Measurements from ENCODE around the gene PDXDC1. TPM values are rescaled to one million over a fixed set of nuclear protein-coding genes. Genes with fewer than 3 reads are reported as not detected.

The PDXDC1 gene
- total RNA-seq, 1 donor from 2014 or later, result 123 TPM

GRCh38 chr16:15033309-15033707 lies 58.5 kb downstream of the PDXDC1 start:
- H3K4me1 Mint-ChIP-seq (ENCODE audit: low read depth, unreplicated experiment), result peaks cover 1% of the 10 kb centered on the region
- no peak overlapping the region for H3K27ac Mint-ChIP-seq (ENCODE audit: unreplicated experiment)
- DNase-seq (ENCODE audit: low read depth) (no peak), FAIRE-seq (no peak)
- H3K27me3 ChIP-seq (ENCODE audit: insufficient read depth, low read length), result no peaks in the 10 kb centered on the region
- H3K4me1 ChIP-seq (ENCODE audit: insufficient read depth, low read length), result peaks cover 12% of the 10 kb centered on the region
- no peak overlapping the region for H3K4me2 ChIP-seq (ENCODE audit: low read length)
- peaks cover 8% of the 10 kb centered on the region for H3K79me2 ChIP-seq (ENCODE audit: insufficient read depth, low read length)
- peaks cover 52% of the 10 kb centered on the region for H3K36me3 ChIP-seq (ENCODE audit: insufficient read depth, low read length)
- TF ChIP-seq CTCF (IDR thresholded peaks at IDR 0.05; ENCODE audit: insufficient read depth, low read depth, low read length) (no peak), EZH2 (IDR thresholded peaks at IDR 0.05; ENCODE audit: insufficient read depth, low read length) (no peak)
- H2AFZ ChIP-seq (ENCODE audit: low read depth, low read length), result no peak overlapping the region
- no peak overlapping the region for H3K4me3 Mint-ChIP-seq (ENCODE audit: unreplicated experiment)
- H3K9ac ChIP-seq (ENCODE audit: low read length), result no peak overlapping the region
- no peaks in the 10 kb centered on the region for H3K9me3 ChIP-seq (ENCODE audit: insufficient read depth, low read depth, low read length)
- H3K36me3 Mint-ChIP-seq (ENCODE audit: low read depth, unreplicated experiment), result peaks cover 43% of the 10 kb centered on the region
- no peaks in the 10 kb centered on the region for H3K27me3 Mint-ChIP-seq (ENCODE audit: low read depth, unreplicated experiment)
- peaks cover 41% of the 10 kb centered on the region for H4K20me1 ChIP-seq (ENCODE audit: insufficient read depth, low read length)
- H3K9me3 Mint-ChIP-seq (ENCODE audit: unreplicated experiment), result no peaks in the 10 kb centered on the region
- no peak overlapping the region for H3K27ac ChIP-seq (ENCODE audit: low read depth, low read length)
- H3K4me3 ChIP-seq (ENCODE audit: insufficient read depth, low read depth, low read length), result no peak overlapping the region

GRCh38 chr16:15034266-15035162 lies 59.7 kb downstream of the PDXDC1 start:
- no peaks in the 10 kb centered on the region for H3K27me3 Mint-ChIP-seq (ENCODE audit: low read depth, unreplicated experiment)
- no peak overlapping the region for H3K4me2 ChIP-seq (ENCODE audit: low read length)
- no peak overlapping the region for H3K27ac Mint-ChIP-seq (ENCODE audit: unreplicated experiment)
- no peak overlapping the region for H3K27ac ChIP-seq (ENCODE audit: low read depth, low read length)
- DNase-seq (ENCODE audit: low read depth), result no peak
- peaks cover 64% of the 10 kb centered on the region for H3K36me3 ChIP-seq (ENCODE audit: insufficient read depth, low read length)
- H3K9me3 ChIP-seq (ENCODE audit: insufficient read depth, low read depth, low read length), result no peaks in the 10 kb centered on the region
- FAIRE-seq, result peak; percentile 54
- peaks cover 35% of the 10 kb centered on the region for H4K20me1 ChIP-seq (ENCODE audit: insufficient read depth, low read length)
- H3K36me3 Mint-ChIP-seq (ENCODE audit: low read depth, unreplicated experiment), result peaks cover 35% of the 10 kb centered on the region
- H3K4me3 Mint-ChIP-seq (ENCODE audit: unreplicated experiment), result no peak overlapping the region
- no peaks in the 10 kb centered on the region for H3K9me3 Mint-ChIP-seq (ENCODE audit: unreplicated experiment)
- no peak overlapping the region for H3K4me3 ChIP-seq (ENCODE audit: insufficient read depth, low read depth, low read length)
- TF ChIP-seq CTCF (IDR thresholded peaks at IDR 0.05; ENCODE audit: insufficient read depth, low read depth, low read length) (no peak), EZH2 (IDR thresholded peaks at IDR 0.05; ENCODE audit: insufficient read depth, low read length) (no peak)
- peaks cover 2% of the 10 kb centered on the region for H3K79me2 ChIP-seq (ENCODE audit: insufficient read depth, low read length)
- no peaks in the 10 kb centered on the region for H3K27me3 ChIP-seq (ENCODE audit: insufficient read depth, low read length)
- no peak overlapping the region for H3K9ac ChIP-seq (ENCODE audit: low read length)
- peaks cover 3% of the 10 kb centered on the region for H3K4me1 Mint-ChIP-seq (ENCODE audit: low read depth, unreplicated experiment)
- H3K4me1 ChIP-seq (ENCODE audit: insufficient read depth, low read length), result peaks cover 5% of the 10 kb centered on the region
- H2AFZ ChIP-seq (ENCODE audit: low read depth, low read length), result no peak overlapping the region

Measured in astrocyte (in vitro differentiated cells and primary cell).